Fibroblast of peridontal ligament (primary cell): Measurements from ENCODE around the gene RAB36.

ENCODE experiments used
- DNase-seq: peaks from one replicate; pipeline ENCODE4 v3.0.0-alpha.2; 2010; ENCODE audit errors: extremely low read depth

RAB36 gene

DNA sequence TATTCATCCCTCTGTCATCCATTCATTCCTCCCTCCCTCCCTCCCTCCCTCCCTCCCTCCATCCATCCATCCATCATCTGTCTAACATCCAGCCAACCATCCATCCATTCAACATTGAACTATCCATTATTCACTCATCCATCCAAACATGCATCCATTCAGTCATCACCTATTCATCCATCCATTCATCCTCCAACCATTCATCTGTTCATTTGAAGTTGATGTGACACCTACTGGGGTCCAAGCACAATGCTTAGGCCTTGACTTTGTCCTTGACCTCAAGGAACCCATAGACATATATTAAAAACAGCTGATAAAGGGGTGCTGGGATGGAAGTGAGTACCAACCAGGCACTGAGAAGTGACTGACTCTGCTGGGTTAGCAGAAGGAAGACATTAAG, 61.6 kb downstream of the RAB36 start:
- DNase-seq: no peak

DNA sequence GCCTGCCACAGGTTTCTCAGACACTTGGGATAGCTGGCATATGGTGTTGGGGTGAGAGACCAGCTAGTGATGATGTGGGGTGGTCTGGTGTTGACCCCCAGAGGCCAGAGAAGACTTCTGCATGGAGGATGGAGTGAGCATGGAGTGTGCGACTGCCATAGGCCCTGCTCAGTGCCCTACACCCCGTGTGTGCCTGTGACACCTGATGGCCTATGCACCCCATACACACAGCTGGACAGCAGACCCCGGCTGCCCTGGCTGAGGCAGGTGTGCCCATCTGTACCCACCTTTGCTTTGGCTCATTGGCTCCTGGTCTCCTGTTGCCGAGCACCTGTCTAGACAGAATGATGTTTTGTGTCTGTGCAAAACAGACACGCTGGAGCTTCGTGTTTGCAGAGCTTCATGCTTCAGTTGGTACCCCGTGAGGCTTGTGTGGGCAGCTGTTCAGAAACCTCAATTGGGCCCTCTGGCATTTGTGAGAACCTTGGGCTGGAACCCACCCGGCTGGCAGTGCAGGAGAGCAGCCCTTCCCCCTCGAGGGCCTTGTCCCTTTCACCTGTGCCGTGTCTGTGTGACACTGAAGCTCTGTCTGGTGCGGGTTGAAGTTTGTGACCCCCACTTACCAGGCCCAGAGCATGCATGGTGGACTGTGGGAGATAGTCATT, 62.6 kb downstream of the RAB36 start:
- DNase-seq: no peak

DNA sequence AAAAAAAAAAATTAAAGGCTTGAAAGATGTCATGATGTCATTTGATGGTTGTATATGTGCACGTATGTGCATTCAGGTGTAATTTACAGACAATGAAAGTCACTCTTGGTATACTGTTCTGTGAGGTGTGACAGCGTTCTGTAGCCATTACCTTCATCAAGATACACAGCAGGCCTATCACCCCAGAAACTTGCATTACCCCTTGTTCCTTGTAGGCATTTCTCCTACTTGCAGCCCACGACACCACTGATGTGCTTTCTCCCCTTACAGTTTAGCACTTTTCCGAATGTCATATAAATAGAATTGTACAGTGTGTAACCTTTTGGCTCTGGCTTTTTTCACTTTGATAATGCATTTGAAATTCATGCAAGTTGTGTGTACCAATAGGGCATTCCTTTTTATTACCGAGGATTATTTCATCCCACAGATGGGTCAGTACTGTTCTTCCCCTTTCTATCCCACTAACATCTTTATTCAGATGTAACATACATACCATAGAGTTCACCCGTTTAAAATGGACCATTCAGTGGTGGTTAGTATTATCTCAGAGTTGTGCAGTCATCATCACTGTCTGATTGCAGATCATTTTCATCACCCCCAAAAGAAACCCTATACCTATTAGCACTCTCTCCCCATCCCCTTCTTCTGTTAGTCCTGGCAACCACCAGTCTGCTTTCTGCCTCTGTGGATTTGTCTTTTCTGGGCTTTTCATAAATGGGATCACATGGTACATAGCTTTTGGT, 65.3 kb downstream of the RAB36 start:
- peak; percentile 25 for DNase-seq

DNA sequence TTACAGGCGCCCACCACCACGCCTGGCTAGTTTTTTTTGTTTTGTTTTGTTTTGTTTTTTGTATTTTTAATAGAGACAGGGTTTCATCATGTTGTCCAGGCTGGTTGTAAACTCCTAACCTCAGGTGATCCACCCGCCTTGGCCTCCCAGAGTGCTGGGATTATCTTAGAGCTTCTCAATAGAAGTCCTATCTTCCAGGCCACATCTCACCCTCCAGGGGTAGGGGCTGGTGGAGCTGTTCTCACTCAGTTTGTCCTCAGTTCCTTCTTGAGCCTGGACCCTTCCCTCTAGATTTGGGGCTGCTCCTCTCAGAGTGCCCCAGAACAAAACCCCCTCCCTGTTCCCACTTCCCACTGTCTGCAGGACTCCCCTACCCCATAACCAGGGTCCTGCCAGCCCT, 66.3 kb downstream of the RAB36 start:
- no peak for DNase-seq

DNA sequence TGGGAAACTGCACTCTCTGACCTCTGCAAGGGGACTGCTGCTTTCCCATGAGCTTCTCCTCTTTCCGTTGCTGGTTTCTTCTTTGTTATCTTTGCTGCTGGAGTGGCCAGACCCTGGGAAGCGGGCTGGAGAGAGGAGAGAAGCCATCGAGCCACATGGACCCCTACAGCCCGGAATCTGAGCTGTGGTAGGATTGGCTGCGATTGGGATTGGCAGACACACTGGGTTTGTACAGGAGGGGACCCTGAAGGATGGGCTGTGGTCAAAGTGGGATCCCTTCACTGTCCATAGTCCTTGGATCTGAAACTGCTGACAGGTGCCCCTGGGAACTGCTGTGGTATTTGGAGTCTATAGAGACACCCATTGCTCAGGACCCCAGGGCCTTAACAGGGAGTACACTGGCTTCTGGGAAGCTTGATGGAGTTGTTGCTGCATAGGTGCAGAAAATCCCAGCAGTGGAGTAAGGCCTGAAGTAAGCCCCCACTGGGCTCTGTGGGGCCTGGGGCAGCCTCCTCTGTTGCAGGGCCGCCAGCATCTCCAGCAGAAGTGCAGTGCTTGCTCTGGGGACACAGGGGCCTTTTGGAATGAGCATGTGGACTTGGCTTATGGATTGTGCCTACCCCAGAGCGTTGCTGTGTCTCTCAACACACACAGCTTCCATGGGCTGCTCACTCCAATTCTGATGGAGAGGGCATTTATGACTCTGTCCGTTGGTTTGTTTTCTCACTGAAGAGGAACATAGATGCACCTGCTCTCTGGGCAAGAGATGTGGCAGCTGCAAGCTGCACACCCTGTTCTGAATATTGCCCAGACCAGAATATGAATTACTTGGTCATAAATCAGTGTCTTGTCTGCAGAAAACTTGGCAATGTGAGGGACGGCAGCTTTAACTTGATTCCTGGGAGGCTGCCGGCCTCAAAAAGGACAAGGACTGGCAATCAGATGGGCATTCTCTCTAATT, 67.1 kb downstream of the RAB36 start:
- DNase-seq: no peak

DNA sequence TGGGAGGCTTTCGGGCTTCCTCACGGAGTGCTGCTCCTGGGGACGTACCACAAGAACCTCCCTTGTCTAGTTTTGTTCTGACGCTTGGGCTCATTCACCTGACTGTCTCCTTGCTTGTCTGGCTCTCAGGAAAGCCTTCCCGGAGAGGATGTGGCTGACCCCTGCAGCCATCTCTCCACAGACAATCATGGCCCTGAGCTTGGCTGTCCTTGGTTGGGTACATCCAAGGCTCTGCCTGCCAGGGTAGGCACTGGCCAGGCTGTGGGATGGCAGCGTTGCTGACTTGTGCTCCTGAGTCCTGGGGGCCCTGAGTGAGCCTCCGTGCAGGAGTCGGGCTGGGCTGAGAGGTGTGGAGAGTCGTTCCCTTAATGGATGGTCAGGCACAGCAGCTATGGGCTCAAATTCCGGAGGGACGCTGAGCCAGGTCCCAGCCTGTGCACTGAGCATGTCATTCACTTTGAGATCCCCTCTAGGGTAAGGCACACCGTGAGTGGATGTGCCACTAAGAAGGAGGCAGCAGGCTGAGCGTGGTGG, 67.8 kb downstream of the RAB36 start:
- no peak for DNase-seq

DNA sequence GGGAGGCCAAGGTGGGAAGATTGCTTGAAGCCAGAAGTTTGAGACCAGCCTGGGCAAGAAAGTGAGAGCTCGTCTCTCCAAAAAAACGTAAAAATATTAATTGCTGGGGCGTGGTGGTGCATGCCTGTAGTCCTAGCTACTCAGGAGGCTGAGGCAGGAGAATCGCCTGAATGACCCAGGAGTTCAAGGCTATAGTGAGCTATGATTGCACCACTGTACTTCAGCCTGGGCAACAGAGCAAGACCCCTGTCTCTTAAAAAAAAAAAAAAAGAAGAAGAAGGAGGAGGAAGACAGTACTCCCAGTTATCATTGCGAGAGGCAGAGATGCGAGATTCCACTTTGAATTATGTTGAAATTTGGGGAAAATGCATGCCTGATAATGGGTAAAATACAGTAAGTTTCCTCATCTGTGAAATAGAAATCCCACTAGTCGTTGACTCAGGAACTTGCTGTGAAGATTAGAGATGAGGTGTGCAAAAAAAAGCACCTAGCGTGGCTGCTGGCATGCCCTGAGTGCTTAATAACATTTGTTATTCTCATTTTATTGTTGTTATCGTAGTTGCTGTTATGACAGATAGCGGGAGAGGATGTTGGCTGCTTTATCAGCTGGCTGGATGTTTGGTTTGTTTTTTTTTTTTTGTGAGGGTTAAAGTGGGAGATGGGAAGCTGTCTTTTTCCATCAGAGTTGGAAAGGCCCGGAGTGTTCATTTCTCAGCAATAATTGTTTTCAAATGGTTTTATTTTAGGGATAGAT, 68.5 kb downstream of the RAB36 start:
- no peak for DNase-seq
